HEK293T (cell line): ENCODE results near the gene ADPRS.

Source experiments
- CTCF ChIA-PET: fragments of 350-600 bp; formaldehyde crosslinking; extraction: SDS; loops from one replicate; lab custom pipeline; 2021; ENCODE audit warnings: antibody characterized with exemption, inconsistent platforms; lab: Yijun Ruan, JAX
- POLR2A ChIA-PET: fragments of 350-600 bp; formaldehyde crosslinking; extraction: SDS; loops from one replicate; lab custom pipeline; 2020; ENCODE audit warnings: antibody characterized with exemption, inconsistent platforms; lab: Yijun Ruan, JAX
- DNase-seq: peaks from one replicate; pipeline ENCODE4 v3.0.0; 2012; ENCODE audit warnings: mixed read lengths; ENCODE audit errors: extremely low spot score
- ARNT ChIP-seq: fragments of 450-650 bp; IDR thresholded peaks from 2 replicates; pipeline ENCODE4 v1.6.1; 2017; ENCODE audit warnings: mild to moderate bottlenecking
- BHLHE40 ChIP-seq: fragments of 450-650 bp; IDR thresholded peaks from 2 replicates; pipeline ENCODE4 v1.6.1; 2016; ENCODE audit warnings: mild to moderate bottlenecking, moderate library complexity, borderline replicate concordance
- CTBP1 ChIP-seq: fragments of 450-650 bp; IDR thresholded peaks from 2 replicates; pipeline ENCODE4 v1.6.1; 2016; ENCODE audit warnings: borderline replicate concordance
- ELF4 ChIP-seq: fragments of 450-650 bp; IDR thresholded peaks from 2 replicates; pipeline ENCODE4 v1.6.1; 2017; ENCODE audit warnings: antibody characterized with exemption
- FOXA1 ChIP-seq: fragments of 450-650 bp; IDR thresholded peaks from 2 replicates; pipeline ENCODE4 v1.6.1; 2016; ENCODE audit warnings: mild to moderate bottlenecking
- FOXK2 ChIP-seq: fragments of 450-650 bp; IDR thresholded peaks from 2 replicates; pipeline ENCODE4 v1.6.1; 2016; ENCODE audit warnings: mild to moderate bottlenecking
- FOXM1 ChIP-seq: fragments of 450-650 bp; IDR thresholded peaks from 2 replicates; pipeline ENCODE4 v1.6.1; 2017; ENCODE audit warnings: mild to moderate bottlenecking, borderline replicate concordance
- HDGF ChIP-seq: fragments of 450-650 bp; IDR thresholded peaks from 2 replicates; pipeline ENCODE4 v1.6.1; 2017; ENCODE audit warnings: antibody characterized with exemption, borderline replicate concordance
- L3MBTL2 ChIP-seq: fragments of 450-650 bp; conservative IDR thresholded peaks from 2 replicates; pipeline ENCODE4 v1.6.1; 2016; ENCODE audit warnings: mild to moderate bottlenecking
- LEF1 ChIP-seq: fragments of 450-650 bp; IDR thresholded peaks from 2 replicates; pipeline ENCODE4 v1.6.1; 2017; ENCODE audit warnings: mild to moderate bottlenecking, borderline replicate concordance
- NFRKB ChIP-seq: fragments of 450-650 bp; IDR thresholded peaks from 2 replicates; pipeline ENCODE4 v1.6.1; 2016; ENCODE audit warnings: mild to moderate bottlenecking, moderate library complexity
- SP1 ChIP-seq: fragments of 450-650 bp; IDR thresholded peaks from 2 replicates; pipeline ENCODE4 v1.6.1; 2017
- SUZ12 ChIP-seq: fragments of 450-650 bp; IDR thresholded peaks from 2 replicates; pipeline ENCODE4 v1.6.1; 2016; ENCODE audit warnings: mild to moderate bottlenecking
- TARDBP ChIP-seq: fragments of 450-650 bp; IDR thresholded peaks from 2 replicates; pipeline ENCODE4 v1.6.1; 2016
- ZNF384 ChIP-seq: fragments of 450-650 bp; IDR thresholded peaks from 2 replicates; pipeline ENCODE4 v1.6.1; 2016
- TF ChIP-seq, protein P1 (sequence below): fragments of 450-650 bp; IDR thresholded peaks from 2 replicates; pipeline ENCODE4 v1.6.1; 2016

Gene ADPRS

GRCh38 chr1:36135796-36136195 lies 47.1 kb downstream of the ADPRS start:
- TF ChIP-seq TARDBP (no peak), FOXM1 (no peak), CTBP1 (no peak), ELF4 (no peak), L3MBTL2 (no peak), FOXA1 (no peak), BHLHE40 (no peak)
- DNase-seq = no peak
- ChIA-PET CTCF (interaction anchor here (0.6 to 3.3 kb wide), 6 partner anchors 19 to 133 kb away, joined by 5 to 26 read pairs (median 14); partner anchors contain the start of gene THRAP3), POLR2A (interaction anchor here (1.2 kb wide), 1 partner anchor 13 kb away, joined by 6 read pairs; the partner anchor contains the start of gene TRAPPC3)

DNA sequence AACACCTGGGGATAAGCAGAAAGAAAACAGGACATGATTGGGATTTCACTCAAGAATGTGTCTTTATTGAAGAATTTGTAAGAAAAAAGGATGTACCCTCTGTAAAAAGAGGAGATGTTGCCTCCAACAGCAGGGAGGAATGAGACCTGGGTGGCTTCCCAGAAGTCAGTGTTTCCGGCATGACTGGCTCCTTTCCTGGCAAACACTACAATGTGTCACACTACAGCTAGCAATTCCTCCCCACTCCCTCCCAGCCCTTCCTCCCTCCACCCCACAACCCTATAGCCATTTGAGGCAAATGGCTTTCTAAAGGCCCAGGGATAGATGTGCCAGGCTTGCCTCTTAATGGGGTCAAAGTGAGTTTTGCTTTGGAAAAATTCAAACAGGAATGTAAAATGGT lies 47.8 kb downstream of the ADPRS start:
- TF ChIP-seq, protein P1, sequence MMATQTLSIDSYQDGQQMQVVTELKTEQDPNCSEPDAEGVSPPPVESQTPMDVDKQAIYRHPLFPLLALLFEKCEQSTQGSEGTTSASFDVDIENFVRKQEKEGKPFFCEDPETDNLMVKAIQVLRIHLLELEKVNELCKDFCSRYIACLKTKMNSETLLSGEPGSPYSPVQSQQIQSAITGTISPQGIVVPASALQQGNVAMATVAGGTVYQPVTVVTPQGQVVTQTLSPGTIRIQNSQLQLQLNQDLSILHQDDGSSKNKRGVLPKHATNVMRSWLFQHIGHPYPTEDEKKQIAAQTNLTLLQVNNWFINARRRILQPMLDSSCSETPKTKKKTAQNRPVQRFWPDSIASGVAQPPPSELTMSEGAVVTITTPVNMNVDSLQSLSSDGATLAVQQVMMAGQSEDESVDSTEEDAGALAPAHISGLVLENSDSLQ = no peak
- TF ChIP-seq ZNF384 (no peak), SUZ12 (no peak), NFRKB (no peak), HDGF (no peak), L3MBTL2 (no peak), TARDBP (no peak)
- DNase-seq = no peak
- ChIA-PET CTCF (interaction anchor here (0.6 to 3.3 kb wide), 2 partner anchors 36 to 134 kb away, joined by 7 to 26 read pairs; no protein-coding TSS in a partner anchor), POLR2A (interaction anchor here (1.2 kb wide), 1 partner anchor 13 kb away, joined by 6 read pairs; the partner anchor contains the start of gene TRAPPC3)

GRCh38 chr1:36137226-36137625 lies 48.5 kb downstream of the ADPRS start:
- CTCF ChIA-PET = interaction anchor here (0.8 to 3.3 kb wide), 2 partner anchors 36 to 390 kb away, joined by 3 to 26 read pairs; no protein-coding TSS in a partner anchor
- no peak for TF ChIP-seq ZNF384
- no peak for TF ChIP-seq ELF4
- TF ChIP-seq LEF1 = no peak
- no peak for TF ChIP-seq L3MBTL2
- no peak for DNase-seq
- POLR2A ChIA-PET = no interaction called here

DNA sequence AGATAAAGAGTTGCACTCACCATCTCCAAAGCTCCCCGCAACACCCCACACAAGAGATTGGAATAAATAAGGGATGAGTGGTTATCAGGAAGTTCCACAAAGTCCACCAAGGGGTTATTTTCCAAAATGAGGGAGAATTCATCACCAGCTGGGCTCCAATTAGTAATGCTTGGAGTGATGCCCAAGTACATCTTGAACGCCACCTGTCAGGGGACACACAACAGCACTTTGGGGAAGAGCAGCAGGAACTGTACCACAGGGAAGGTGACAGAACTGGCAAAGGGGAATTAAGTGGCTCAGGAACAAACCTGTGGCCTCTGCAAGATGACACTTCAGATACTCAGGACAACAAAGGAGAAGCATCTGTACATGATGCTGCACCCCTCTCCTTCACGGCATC lies 49.1 kb downstream of the ADPRS start:
- TF ChIP-seq, protein P1 = no peak
- no peak for TF ChIP-seq FOXM1
- TF ChIP-seq HDGF = no peak
- ChIA-PET POLR2A (no interaction called here), CTCF (interaction anchor here (0.8 kb wide), 1 partner anchor 390 kb away, joined by 3 read pairs; no protein-coding TSS in a partner anchor)
- no peak for DNase-seq

- ChIA-PET POLR2A (interaction anchor here (1.8 to 2.0 kb wide), 2 partner anchors 10 to 84 kb away, joined by 5 read pairs; partner anchors contain the start of genes THRAP3 and TRAPPC3), CTCF (interaction anchor here (2.6 kb wide), 1 partner anchor 10 kb away, joined by 7 read pairs; the partner anchor contains the start of gene TRAPPC3)
- TF ChIP-seq SP1 (no peak), ELF4 (no peak), HDGF (no peak), BHLHE40 (no peak), SUZ12 (no peak), LEF1 (no peak), TARDBP (no peak), ARNT (no peak), FOXA1 (no peak), CTBP1 (no peak)
- no peak for DNase-seq
These were observed 50.8 kb downstream of the ADPRS start for GRCh38 chr1:36139521-36139920.

- ChIA-PET CTCF (no interaction called here), POLR2A (no interaction called here)
- no peak for DNase-seq
- no peak for TF ChIP-seq HDGF
- no peak for TF ChIP-seq SUZ12
- TF ChIP-seq LEF1 = no peak
- no peak for TF ChIP-seq FOXA1
- TF ChIP-seq FOXK2 = no peak
- no peak for TF ChIP-seq CTBP1
- no peak for TF ChIP-seq ARNT
- no peak for TF ChIP-seq ELF4
- no peak for TF ChIP-seq ZNF384
- TF ChIP-seq L3MBTL2 = no peak
- no peak for TF ChIP-seq FOXM1
- TF ChIP-seq TARDBP = no peak
- TF ChIP-seq, protein P1 = no peak
- TF ChIP-seq NFRKB = no peak
- no peak for TF ChIP-seq BHLHE40
These were observed 53.4 kb downstream of the ADPRS start for GRCh38 chr1:36142121-36142520.

DNA sequence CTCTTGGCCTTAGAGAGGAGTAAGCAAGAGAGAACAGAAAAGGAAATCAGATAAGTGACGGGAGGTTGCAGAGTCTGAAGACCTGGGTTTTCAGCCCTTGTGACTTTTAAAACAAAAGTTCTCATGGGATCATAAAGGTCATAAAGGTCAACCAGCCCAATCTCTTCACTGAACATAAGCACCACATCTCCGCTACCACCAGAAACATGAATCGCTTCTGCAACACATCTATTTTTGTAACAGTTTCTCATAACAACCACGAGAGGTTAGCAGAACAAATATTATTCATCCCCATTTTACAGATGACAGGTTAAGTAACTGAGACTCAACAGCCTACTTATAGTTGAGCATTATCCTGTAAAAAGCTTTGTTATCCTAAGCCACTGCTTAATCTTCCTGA lies 54.7 kb downstream of the ADPRS start:
- CTCF ChIA-PET = no interaction called here
- DNase-seq = no peak
- POLR2A ChIA-PET = no interaction called here
- TF ChIP-seq NFRKB (no peak), ARNT (no peak), SUZ12 (no peak), ELF4 (no peak)
- TF ChIP-seq, protein P1 = no peak
